GM19193 (cell line): ENCODE results near the gene SPATA9.

ENCODE experiments used
- POLR2A ChIP-seq: IDR thresholded peaks from 4 replicates; pipeline ENCODE4 v1.6.1; 2011; ENCODE audit not compliant: insufficient read depth, insufficient read length; ENCODE audit errors: extremely low read depth

SPATA9 gene

GRCh38 chr5:95723632-95724369, 41.0 kb upstream of the SPATA9 start:
- no peak for TF ChIP-seq POLR2A

DNA sequence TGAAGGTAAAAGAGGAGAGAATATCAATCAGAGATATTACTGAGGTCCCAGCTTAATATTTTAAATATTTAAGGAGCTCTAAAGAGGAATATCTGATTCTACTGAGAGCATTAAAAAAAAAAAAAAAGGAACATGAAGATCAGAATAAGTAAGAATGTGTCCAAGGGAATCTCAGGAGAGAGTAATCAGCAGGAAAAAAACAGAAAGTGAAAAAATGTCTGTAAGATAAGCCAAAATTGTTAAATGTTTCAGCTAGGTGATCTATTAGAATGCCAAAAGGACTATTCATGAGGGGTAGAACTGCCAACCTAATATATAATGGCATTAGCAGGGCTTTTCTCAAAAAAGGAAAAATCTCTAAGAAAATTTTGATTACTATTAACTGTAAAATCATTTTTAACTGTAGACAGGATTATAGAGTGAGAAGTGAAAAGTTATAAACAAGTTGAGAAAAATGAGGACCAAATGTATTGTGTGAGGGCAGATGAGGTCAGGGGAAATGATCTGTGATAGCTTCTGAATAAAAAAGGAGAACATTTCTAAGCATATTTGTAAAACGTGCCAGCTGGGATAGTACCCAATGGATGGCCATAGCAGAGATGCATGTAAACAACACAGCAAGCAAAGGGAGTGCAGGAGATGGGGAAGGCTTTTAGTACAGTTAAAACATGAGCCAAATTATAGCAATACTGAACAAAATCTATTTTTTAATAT, 38.9 kb upstream of the SPATA9 start:
- TF ChIP-seq POLR2A = no peak

DNA sequence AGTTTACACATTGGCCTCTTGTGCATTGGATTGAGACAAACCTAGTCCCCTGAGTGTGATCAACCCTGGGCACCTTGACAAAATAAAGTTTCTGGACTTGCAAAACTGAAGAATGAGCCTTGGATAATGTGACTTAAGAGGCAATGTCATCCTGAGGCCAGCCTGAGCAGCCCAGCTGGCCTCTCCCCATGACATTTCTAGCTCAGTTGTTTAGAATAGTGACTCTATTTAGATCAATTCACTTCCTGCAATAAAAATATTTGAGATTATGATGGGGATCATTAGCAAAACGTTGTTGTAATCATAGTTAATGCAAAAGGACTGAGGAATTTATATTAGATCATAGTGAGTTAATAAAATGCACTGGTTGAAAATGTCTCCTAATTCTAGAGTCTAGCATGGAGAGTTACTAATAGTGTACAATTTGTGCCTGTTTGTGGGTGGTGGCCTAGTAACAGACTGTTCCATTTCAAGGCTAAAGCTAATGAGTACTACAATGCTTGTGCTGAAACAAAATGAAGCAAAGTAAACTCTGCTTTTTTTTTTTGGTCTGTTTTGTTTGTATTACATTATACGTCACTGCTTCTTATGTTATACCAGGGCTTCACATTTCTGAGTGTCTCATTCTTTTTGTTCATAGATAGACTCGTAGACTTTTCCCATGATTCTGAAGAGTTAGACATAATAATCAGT, 37.4 kb upstream of the SPATA9 start:
- TF ChIP-seq POLR2A = no peak

- TF ChIP-seq POLR2A = no peak
Observed at GRCh38 chr5:95718738-95719137, 35.9 kb upstream of the SPATA9 start.

DNA sequence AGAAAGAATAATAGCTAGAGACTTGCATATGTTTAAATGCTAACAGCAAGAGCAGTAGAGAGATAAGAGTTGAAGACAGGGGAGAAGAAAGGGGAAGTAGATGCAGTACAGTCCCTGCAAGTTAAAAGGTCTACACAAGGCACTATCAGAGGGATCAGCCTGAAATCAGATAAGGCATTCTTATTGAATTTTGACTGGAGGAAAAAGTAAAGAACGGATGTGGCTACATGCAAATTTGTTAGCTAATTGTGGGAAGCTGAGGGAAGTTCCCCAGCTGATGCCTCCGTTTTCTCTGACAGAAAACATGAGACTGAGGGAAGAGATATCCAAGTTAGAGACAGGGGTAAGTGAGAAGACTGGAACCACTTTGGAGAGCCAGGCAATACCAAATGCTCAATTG, 35.4 kb upstream of the SPATA9 start:
- TF ChIP-seq POLR2A = no peak

- TF ChIP-seq POLR2A = no peak
Observed at GRCh38 chr5:95717439-95717838, 34.6 kb upstream of the SPATA9 start.

DNA sequence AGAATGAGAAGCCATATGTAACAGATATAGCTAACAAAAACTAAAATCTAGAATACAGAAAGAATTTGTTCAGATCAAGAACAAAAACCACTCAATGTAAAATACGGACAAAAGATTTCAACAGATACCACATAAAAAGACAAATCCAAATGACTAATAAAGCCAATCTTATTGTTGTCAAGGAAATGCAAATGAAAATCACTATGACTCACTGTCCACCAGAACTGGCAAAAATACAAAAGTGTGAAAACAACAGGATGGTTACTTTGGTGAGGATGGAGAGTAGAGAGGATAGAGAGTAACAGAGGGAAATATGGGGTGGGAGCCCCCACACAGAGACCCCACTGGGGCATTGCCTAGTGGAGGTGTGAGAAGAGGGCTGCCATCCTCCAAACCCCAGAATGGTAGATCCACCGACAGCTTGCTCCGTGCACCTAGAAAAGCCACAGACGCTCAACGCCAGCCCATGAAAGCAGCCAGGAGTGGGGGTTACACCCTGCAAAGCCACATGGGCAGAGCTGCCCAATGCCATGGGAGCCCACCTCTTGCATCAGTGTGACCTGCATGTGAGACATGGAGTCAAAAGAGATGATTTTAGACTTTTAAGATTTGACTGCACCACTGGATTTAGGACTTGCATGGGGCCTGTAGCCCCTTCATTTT, 33.1 kb upstream of the SPATA9 start:
- TF ChIP-seq POLR2A = no peak

GRCh38 chr5:95713960-95714710, 31.3 kb upstream of the SPATA9 start:
- no peak for TF ChIP-seq POLR2A

GRCh38 chr5:95712347-95712958, 29.7 kb upstream of the SPATA9 start:
- TF ChIP-seq POLR2A = no peak

DNA sequence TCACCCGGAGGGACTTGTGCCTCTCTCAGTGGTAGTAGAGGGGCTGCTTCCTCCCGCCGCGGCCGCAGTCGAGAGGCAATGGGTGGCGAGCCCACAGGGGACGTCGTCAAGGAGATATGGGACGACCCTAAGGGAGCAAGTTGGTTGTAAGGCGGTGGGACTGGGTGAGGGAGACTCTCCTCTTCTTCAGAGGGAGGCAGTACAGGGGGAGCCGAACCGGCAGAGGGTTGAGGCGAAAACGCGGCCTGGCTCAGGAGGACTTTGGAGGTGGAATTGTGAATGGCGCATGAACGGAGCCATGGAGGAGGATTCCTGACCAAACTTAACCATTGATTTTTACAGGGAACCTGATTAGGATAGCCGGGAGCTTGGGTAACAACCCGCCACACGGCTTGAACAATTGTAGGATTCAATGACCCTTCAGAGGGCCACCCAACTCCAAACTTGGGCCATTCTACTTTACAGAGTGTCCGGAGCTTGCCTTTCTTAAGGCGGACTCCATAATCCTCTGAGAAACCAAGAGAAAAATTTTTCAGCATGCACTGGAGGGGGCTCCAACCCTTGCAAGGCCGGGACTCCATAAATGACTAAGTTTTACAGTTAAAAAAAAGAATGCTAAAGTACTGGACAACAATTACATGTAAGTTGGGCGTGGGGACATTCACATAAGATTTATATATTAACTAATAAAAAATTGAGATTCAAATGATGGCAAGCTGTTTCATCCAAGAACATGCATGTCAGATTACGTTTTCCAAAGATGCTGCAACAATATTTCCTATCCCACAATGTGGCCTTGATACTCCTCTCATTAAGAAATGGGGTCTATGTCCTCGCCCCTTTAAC, 28.9 kb upstream of the SPATA9 start:
- TF ChIP-seq POLR2A = no peak

- TF ChIP-seq POLR2A = no peak
Observed at GRCh38 chr5:95709967-95710650, 27.3 kb upstream of the SPATA9 start.

GRCh38 chr5:95708876-95709275, 26.1 kb upstream of the SPATA9 start:
- no peak for TF ChIP-seq POLR2A

- TF ChIP-seq POLR2A = no peak
Observed at GRCh38 chr5:95707055-95707454, 24.3 kb upstream of the SPATA9 start.

DNA sequence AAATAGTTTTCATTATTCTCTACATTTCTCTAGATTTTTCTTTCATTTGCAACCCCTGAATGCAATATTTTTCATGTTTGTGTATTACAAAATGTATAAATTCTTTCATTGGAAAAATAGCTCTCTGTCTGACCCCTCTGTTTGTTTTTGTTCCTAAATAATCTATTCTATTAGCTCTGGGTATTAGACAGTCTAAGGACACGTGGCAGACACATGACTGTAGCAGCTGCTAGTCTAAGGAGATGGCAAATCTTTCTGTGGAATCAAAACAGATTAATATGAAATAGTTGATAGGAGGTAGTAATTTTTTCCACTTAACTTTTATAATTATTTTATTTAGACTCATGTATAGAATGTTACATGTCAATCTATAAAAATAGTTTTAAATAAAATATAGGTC, 21.4 kb upstream of the SPATA9 start:
- no peak for TF ChIP-seq POLR2A
